ENCODE results near the gene RBM15B. TPM values are rescaled to one million over a fixed set of nuclear protein-coding genes. Genes with fewer than 3 reads are reported as not detected.

The RBM15B gene
- total RNA-seq, 2 donors from 2014 or later, result 12.6 to 22.9 TPM

Other genes starting within 250 kb of the RBM15B start
- 100 to 1,000 TPM in 1 of 2 donors, 10 to 100 TPM in 1; 93.6 to 109 TPM for gene MANF, start 6.0 kb upstream of the RBM15B start, total RNA-seq
- gene DCAF1, start 108.7 kb downstream of the RBM15B start, total RNA-seq, result 10 to 100 TPM; 34.9 to 48.1 TPM
- gene RAD54L2, start 147.4 kb downstream of the RBM15B start, total RNA-seq, result 10 to 100 TPM; 17.9 to 27.4 TPM